ENCODE measurements around the gene DHRS2.

Gene DHRS2

GRCh38 chr14:23645812-23646647, 9.9 kb downstream of the DHRS2 start:
- H3K36me3 ChIP-seq (ENCODE audit: insufficient read depth, low read length): no peaks in the 10 kb centered on the region
- no peak overlapping the region for H3K27ac ChIP-seq
- DNase-seq (ENCODE audit: low read depth, low spot score): no peak
- TF ChIP-seq FOXP2 (optimal IDR thresholded peaks at IDR 0.05; ENCODE audit: control extremely low read depth, extremely low read length, insufficient read depth) (no peak), EZH2 (IDR thresholded peaks at IDR 0.05) (no peak), POLR2AphosphoS5 (IDR thresholded peaks at IDR 0.05; ENCODE audit: borderline replicate concordance, low read depth, low read length) (no peak)
- H3K9ac ChIP-seq (ENCODE audit: insufficient read length): no peak overlapping the region
- no peaks in the 10 kb centered on the region for H3K9me3 ChIP-seq (ENCODE audit: low read depth, low read length)
- H3K4me3 ChIP-seq: no peak overlapping the region

GRCh38 chr14:23646648-23647549, 10.7 kb downstream of the DHRS2 start:
- Histone ChIP-seq H3K4me3 (no peak overlapping the region), H3K36me3 (ENCODE audit: insufficient read depth, low read length) (no peaks in the 10 kb centered on the region), H3K9ac (ENCODE audit: insufficient read length) (no peak overlapping the region), H3K27ac (no peak overlapping the region), H3K9me3 (ENCODE audit: low read depth, low read length) (no peaks in the 10 kb centered on the region)
- TF ChIP-seq POLR2AphosphoS5 (IDR thresholded peaks at IDR 0.05; ENCODE audit: borderline replicate concordance, low read depth, low read length) (no peak), FOXP2 (optimal IDR thresholded peaks at IDR 0.05; ENCODE audit: control extremely low read depth, extremely low read length, insufficient read depth) (no peak), EZH2 (IDR thresholded peaks at IDR 0.05) (no peak)
- DNase-seq (ENCODE audit: low read depth, low spot score): no peak

GRCh38 chr14:23647619-23648018, 11.5 kb downstream of the DHRS2 start:
- H3K9me3 ChIP-seq (ENCODE audit: low read depth, low read length): no peaks in the 10 kb centered on the region
- H3K27ac ChIP-seq: no peak overlapping the region
- DNase-seq (ENCODE audit: low read depth, low spot score): no peak
- no peaks in the 10 kb centered on the region for H3K36me3 ChIP-seq (ENCODE audit: insufficient read depth, low read length)
- no peak overlapping the region for H3K9ac ChIP-seq (ENCODE audit: insufficient read length)
- no peak overlapping the region for H3K4me3 ChIP-seq
- no peak for TF ChIP-seq POLR2AphosphoS5 (IDR thresholded peaks at IDR 0.05; ENCODE audit: borderline replicate concordance, low read depth, low read length)
- no peak for TF ChIP-seq EZH2 (IDR thresholded peaks at IDR 0.05)
- no peak for TF ChIP-seq FOXP2 (optimal IDR thresholded peaks at IDR 0.05; ENCODE audit: control extremely low read depth, extremely low read length, insufficient read depth)

GRCh38 chr14:23648764-23649460, 12.7 kb downstream of the DHRS2 start:
- Histone ChIP-seq H3K27ac (no peak overlapping the region), H3K4me3 (no peak overlapping the region), H3K36me3 (ENCODE audit: insufficient read depth, low read length) (no peaks in the 10 kb centered on the region), H3K9ac (ENCODE audit: insufficient read length) (no peak overlapping the region), H3K9me3 (ENCODE audit: low read depth, low read length) (no peaks in the 10 kb centered on the region)
- no peak for DNase-seq (ENCODE audit: low read depth, low spot score)
- no peak for TF ChIP-seq EZH2 (IDR thresholded peaks at IDR 0.05)
- TF ChIP-seq POLR2AphosphoS5 (IDR thresholded peaks at IDR 0.05; ENCODE audit: borderline replicate concordance, low read depth, low read length): no peak
- no peak for TF ChIP-seq FOXP2 (optimal IDR thresholded peaks at IDR 0.05; ENCODE audit: control extremely low read depth, extremely low read length, insufficient read depth)

GRCh38 chr14:23650506-23650905, 14.3 kb downstream of the DHRS2 start:
- H3K4me3 ChIP-seq: no peak overlapping the region
- no peaks in the 10 kb centered on the region for H3K9me3 ChIP-seq (ENCODE audit: low read depth, low read length)
- no peak for DNase-seq (ENCODE audit: low read depth, low spot score)
- no peak overlapping the region for H3K27ac ChIP-seq
- H3K9ac ChIP-seq (ENCODE audit: insufficient read length): no peak overlapping the region
- H3K36me3 ChIP-seq (ENCODE audit: insufficient read depth, low read length): no peaks in the 10 kb centered on the region
- TF ChIP-seq EZH2 (IDR thresholded peaks at IDR 0.05): no peak
- TF ChIP-seq FOXP2 (optimal IDR thresholded peaks at IDR 0.05; ENCODE audit: control extremely low read depth, extremely low read length, insufficient read depth): no peak
- no peak for TF ChIP-seq POLR2AphosphoS5 (IDR thresholded peaks at IDR 0.05; ENCODE audit: borderline replicate concordance, low read depth, low read length)

- no peak overlapping the region for H3K27ac ChIP-seq
- H3K36me3 ChIP-seq (ENCODE audit: insufficient read depth, low read length): no peaks in the 10 kb centered on the region
- DNase-seq (ENCODE audit: low read depth, low spot score): no peak
- no peak overlapping the region for H3K9ac ChIP-seq (ENCODE audit: insufficient read length)
- H3K4me3 ChIP-seq: no peak overlapping the region
- TF ChIP-seq EZH2 (IDR thresholded peaks at IDR 0.05) (no peak), POLR2AphosphoS5 (IDR thresholded peaks at IDR 0.05; ENCODE audit: borderline replicate concordance, low read depth, low read length) (no peak), FOXP2 (optimal IDR thresholded peaks at IDR 0.05; ENCODE audit: control extremely low read depth, extremely low read length, insufficient read depth) (no peak)
- H3K9me3 ChIP-seq (ENCODE audit: low read depth, low read length): no peaks in the 10 kb centered on the region
Measured at GRCh38 chr14:23653051-23653450, 16.9 kb downstream of the DHRS2 start.

- no peaks in the 10 kb centered on the region for H3K9me3 ChIP-seq (ENCODE audit: low read depth, low read length)
- TF ChIP-seq EZH2 (IDR thresholded peaks at IDR 0.05): no peak
- TF ChIP-seq POLR2AphosphoS5 (IDR thresholded peaks at IDR 0.05; ENCODE audit: borderline replicate concordance, low read depth, low read length): no peak
- no peak for TF ChIP-seq FOXP2 (optimal IDR thresholded peaks at IDR 0.05; ENCODE audit: control extremely low read depth, extremely low read length, insufficient read depth)
Measured at GRCh38 chr14:23654231-23654630, 18.1 kb downstream of the DHRS2 start.

More at GRCh38 chr14:23654231-23654630, 18.1 kb downstream of the DHRS2 start:
- no peaks in the 10 kb centered on the region for H3K36me3 ChIP-seq (ENCODE audit: insufficient read depth, low read length)
- H3K4me3 ChIP-seq: no peak overlapping the region
- H3K27ac ChIP-seq: no peak overlapping the region
- H3K9ac ChIP-seq (ENCODE audit: insufficient read length): no peak overlapping the region
- DNase-seq (ENCODE audit: low read depth, low spot score): no peak

All from SK-N-MC (cell line).